ENCODE data around the gene SPON1.

The SPON1 gene

DNA sequence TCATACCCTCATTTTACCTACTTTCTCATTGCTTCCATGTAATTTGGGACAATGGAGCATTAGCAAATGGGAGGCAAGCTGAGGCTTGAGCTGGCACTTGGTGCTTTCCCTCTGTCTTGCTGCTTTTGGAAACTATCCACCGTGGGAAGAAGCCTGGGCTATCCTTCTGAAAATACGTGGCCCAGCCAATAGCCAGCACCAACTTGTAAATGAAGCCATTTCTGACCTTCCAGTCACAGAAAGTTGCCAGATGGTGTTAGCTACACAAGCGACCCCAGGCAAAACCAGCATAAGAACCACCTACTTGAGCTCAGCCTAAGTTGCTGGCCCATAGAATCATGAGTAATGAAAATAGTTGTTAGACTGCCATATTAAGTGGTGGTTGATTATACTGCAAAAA lies 18.5 kb upstream of the SPON1 start:
- DNase-seq (ENCODE audit: low read depth), result no peak

- no peak for DNase-seq (ENCODE audit: low read depth)
These were observed 17.6 kb upstream of the SPON1 start for GRCh38 chr11:13944911-13945425.

DNA sequence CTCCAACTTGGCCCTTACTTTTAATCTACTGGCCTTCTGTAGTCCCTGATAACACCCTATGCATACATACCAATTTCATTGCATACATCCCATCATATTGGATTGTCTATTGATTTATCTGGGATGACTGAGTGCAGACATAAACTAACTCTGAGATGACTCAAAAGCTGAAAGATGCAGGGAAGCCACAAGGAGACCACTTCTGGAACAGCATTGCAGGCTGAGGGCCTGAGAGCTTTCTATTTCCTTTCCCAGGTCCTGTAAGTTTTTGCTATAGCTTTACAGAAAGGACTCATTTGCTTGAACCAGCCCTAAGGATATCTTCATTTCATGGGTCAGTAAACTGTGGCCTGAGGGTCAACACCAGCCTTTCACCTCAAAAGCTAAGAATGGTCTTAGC lies 15.1 kb upstream of the SPON1 start:
- DNase-seq (ENCODE audit: low read depth), result no peak

DNA sequence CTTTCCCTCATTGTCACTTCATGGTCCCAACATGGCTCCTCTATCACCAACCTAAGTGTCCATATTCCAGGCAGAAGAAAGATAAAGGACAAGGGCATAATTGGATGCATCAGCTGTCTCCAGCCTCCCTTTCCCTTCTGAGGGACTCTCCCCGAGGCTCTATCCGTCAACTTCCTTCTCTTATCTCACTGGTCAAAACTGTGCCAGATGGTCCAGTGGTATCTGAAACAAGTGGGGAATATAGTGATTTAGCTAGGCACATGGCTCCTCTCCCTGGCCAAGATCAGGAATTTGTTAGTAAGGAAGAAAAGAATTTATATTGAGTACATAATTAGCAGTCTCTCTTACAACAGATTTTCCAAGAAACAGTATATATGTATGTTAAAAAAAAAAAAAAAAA lies 12.6 kb upstream of the SPON1 start:
- no peak for DNase-seq (ENCODE audit: low read depth)

GRCh38 chr11:13952221-13952620 lies 10.3 kb upstream of the SPON1 start:
- no peak for DNase-seq (ENCODE audit: low read depth)

DNA sequence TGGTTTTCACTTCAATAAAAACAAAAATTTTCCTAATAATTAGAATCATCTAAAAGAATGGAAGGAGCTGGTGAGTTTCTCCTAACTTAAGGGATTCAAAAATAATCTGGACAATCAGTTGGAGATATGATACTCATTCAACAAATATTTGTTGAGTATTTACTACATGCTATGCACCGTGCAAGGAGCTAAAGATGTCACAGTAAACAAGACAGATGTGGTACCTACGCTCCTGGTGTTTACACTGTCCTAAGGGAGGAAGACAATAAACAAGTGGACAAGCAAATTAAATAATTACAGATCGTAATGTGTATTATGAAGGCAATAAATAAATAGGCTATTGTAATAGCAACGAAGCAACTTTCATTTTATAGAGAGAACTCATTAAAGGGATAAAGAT lies 9.9 kb upstream of the SPON1 start:
- DNase-seq (ENCODE audit: low read depth), result no peak

DNA sequence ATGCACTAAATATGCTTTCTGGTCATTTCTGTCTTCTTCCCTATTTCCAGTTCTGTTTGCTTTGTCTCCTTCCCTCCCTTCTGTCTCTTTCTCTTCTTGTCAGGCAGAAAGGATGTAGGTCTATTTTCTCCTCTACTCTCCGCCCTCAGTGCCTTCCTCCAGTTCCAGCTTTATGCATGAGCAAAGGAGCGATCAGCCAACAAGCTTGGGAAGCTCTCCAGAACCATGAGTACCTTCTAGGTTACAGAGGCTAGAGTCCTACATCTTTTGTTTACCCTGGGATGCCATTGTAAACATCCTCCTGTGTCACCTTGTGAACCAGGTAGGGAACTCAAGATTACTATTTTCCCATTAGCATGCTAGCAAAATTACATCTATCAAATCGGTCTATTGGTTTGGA lies 7.9 kb upstream of the SPON1 start:
- DNase-seq (ENCODE audit: low read depth), result no peak

GRCh38 chr11:13955971-13956421 lies 6.5 kb upstream of the SPON1 start:
- DNase-seq (ENCODE audit: low read depth), result no peak

GRCh38 chr11:13956988-13957387 lies 5.5 kb upstream of the SPON1 start:
- no peak for DNase-seq (ENCODE audit: low read depth)

DNA sequence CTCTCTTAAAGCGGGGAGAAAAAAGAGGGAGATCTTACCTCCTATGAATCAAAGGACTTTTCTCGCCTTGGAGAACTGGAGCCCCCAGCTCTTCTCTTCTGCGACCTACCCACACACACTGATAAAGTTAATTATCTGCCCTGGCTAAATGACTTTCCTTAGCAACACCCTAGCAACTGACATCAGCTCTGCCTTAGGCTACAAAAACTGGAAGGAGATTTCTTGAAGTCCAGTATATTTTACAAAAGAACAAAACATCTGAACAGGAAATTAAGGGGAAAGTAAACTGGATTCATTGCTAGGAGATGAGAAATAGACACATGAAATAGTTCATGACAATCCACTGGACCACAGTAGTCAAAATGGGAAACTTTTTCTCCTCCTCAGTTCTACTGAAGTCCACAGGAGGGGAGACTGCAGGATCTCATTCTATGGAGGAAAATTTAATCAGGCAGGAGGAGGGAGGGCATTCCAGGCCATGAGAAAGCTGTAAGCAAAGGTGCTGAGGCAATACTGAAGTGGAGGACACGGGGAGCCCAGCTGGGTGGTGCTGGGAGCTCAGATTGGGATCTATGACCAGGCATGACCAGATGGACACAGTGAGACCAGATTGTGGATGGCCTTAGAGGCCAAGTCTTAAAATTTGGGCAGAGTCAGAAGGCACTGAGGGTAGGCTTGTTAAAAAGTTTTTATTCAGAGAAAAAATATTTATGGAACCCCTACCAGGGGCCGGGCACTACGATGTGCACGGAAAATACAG lies 3.7 kb upstream of the SPON1 start:
- no peak for DNase-seq (ENCODE audit: low read depth)

DNA sequence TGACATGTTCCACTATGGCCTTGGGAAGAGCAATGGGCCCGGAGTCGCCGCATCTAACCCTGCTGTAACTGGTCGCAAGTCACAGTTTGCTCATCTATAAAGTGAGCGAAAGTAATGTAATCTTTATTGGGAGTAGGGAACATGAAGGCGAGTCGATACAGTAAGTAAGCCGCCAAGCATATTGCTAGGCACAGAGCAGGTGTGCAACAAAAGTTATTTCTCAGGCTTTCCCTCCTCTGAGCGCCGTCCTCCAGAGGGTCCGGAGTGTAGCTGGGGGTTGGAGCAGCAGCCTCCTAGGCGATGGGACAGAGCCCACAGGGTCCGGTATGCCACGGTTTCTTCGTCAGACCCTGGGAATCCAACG lies 343 bp upstream of the SPON1 start:
- DNase-seq (ENCODE audit: low read depth), result no peak

DNA sequence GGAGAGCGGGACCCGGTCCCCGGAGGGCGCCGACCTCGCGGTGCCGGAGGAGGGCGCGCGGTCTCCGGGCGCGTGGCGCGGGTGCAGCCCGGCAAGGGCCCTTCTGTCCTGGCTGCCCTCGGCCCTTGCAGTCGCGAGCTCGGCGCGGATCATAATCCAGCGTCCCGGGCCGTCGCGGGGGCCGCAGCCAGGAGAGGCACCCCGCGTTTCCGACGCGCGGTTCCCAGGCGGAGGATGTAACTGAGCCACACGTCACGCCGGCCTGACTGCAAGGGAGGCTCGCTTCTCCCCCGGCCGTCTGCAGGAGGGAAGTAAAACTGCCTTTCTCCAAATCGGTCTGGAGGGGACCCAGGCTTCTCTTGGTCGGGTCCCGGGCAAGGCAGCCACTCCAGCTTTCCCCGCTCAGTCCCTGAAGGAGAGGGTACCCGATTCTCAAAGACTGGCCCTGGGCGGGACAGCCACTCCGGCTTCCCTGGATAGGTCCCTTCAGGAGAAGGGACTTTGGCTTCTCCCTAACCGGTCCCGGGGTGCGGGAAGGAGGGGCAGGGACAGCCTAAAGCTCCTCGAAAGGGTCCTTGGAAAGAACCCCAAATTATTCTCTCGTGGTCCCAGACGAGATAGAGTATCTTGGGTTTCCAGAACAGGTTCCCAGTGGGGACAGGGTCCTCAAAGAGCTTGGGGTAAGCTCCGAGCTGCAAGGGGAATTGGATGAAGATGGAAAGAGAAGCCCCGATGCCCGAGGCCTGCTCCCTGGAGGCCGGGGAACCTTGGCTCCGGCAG lies 836 bp downstream of the SPON1 start:
- DNase-seq (ENCODE audit: low read depth), result no peak

DNA sequence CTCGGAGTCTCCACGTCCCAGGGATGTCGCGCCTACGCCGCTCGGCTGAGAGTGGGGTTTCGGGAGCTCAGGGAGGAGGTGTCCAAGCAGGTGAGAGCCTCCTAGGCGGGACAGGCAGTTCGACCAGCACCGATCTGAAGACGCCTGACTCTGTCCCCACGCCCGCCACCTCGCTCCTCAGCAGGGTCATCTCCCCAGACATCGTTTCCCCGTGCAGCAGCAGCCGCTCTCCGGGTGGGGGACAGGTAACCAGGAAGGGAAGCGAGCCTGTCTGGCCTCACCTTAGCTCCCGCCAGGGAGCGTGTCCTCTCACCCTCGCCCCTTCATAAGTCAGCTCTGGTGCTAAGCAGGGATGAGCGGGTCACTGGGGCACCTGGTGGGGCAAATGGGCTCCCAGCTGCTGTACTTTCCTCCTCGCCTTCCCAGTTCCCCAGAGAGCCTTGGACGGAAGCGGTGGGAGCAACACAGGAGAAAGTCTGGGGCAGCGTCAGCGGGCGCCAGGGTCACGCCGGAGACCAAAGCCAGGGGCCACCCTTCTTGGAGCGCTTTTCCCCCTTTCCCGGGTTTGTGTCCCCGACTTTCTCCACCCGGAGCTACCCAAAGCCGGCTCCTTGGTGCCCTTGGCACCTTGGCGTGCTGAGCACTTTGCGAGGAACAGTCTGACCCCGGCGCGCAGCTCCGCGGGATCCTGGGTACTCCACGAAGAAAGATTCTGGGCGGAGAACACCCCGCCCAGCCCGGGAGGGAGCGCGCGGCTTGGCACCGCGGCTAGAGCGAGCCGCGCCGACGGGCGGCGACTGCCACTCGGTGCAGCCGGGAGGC lies 1.6 kb downstream of the SPON1 start:
- DNase-seq (ENCODE audit: low read depth), result no peak

DNA sequence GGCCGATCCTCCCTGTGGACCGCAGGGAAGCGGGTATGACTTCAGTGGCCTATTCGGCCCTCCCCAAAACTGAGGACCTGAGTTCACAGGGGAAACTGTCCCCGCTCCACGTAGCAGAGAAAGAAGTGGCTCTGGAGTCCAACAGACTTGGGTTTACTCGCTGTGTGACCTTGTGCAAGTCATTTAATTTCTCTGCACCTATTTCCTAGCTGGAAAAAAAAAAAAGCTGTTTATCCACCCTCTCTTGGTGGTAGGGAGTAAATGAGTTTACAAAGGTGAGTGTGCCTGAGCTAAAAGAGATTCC lies 2.2 kb downstream of the SPON1 start:
- DNase-seq (ENCODE audit: low read depth), result no peak

DNA sequence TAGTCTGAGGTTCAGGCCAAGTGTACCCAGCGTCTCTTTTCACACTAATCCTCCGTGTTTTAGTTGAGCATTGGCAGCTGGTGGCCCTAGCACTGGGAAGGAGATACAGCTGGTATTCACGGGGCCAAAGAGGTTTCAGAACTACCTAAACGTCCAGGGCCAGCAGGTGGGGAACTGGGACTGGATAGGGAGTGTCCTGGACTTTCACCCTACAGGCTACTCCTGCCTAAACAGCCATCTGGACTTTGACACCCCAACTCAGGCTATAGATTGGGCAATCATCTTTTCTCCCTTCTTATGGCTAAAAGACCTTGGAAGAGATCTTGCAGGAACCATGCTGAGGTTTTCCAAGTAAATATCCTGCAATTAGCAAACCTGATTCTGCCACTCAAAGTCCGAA lies 2.8 kb downstream of the SPON1 start:
- no peak for DNase-seq (ENCODE audit: low read depth)

DNA sequence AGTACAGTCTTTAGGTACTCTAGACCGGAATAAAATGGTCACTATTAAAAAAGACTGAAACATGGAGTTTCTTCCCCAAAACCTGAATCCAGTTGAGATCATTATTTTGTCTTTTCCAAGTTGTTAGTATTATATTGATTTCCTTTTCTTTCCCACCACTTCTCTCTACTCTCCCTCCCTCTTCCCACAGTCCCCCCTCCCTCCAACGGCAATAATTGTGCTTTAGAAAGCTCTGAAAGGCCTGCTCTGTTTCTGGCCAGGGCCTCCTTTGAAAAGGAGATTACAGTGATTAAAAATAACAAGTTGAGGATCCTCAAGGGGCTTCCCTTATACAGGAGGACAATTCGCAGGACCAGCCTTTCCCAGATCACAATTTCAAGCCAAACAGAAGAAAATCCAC lies 3.5 kb downstream of the SPON1 start:
- no peak for DNase-seq (ENCODE audit: low read depth)

DNA sequence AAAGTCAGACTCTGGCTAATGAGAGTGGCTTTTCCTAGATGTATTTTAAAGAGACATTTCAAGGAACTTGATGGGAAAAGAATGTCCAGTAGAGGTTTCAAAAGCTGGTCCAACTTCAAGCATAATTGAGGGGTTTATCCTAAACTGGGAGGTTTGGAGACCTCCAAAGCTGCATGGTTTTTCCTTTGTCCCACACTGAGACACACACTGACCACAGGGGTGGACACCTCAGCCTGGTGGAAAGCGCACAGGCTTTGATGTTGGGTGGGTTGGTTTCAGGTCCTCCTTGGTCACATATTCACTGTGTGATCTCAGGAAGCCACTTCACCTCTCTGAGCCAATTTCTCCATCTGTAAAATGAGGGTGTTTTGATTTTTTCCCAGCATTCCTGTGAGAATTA lies 4.0 kb downstream of the SPON1 start:
- no peak for DNase-seq (ENCODE audit: low read depth)

GRCh38 chr11:13970986-13971385 lies 8.5 kb downstream of the SPON1 start:
- DNase-seq (ENCODE audit: low read depth), result peak; percentile 39

DNA sequence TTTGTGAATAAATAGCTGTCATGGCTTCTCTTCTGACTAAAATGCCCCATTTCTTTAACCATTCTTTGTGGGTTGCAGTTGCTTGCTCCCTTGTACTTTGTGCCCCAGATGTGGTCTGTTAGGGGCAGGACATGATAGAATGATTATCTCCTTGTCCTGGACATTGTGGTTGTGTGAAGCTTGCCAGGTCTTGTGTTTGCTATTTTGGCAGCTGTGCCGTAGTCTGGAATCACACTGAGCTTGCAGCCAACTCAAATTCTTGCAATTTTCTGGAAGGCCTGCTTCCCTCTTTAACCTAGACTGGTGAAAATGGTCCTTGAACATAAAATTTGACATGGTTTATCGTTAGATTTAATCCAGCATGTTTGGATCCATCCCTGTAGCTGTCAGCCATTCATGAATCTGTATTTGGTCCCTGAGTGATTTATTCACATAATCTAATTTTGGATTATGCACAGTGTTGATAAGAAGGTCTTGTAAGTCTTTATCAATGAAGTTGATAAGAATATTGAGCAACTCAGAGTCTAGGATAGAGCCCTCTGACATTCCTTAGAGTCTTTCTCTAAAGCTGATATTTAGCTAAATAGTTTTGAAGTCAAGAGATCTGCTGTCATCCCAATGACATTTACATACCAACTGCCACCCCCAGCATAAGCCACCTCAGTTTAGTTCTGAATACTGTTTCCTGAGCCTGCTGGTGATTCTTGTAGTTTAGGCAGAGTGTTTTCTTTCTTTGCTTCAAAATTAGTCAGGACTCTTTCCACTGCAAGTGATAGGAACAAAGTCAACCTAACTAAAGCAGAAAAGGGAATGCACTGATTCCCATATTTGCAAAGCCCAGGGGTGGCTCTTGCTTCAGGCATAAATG lies 9.8 kb downstream of the SPON1 start:
- no peak for DNase-seq (ENCODE audit: low read depth)

DNA sequence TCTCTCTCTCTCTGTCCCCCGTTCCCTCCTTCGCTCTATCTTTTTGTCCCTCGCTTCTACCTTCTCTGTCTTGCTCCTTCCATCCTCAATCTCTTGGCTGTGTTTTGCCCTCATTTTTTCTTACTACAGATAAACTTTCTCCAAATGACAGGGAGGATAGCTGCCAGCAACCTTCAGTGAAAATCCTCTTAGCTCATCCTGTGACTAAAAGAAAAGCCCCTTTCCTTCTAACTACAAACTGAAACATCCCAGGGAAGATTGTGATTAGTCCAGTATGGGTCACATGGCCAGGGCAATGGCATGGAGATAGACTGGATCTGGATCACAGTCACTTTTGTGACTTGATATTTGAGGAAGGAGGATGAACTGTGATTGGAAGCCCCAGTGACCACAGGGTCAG lies 10.4 kb downstream of the SPON1 start:
- DNase-seq (ENCODE audit: low read depth), result no peak

GRCh38 chr11:13974631-13975030 lies 12.1 kb downstream of the SPON1 start:
- DNase-seq (ENCODE audit: low read depth), result no peak

Data from HS-27A (cell line).